Testis (tissue), 3 donors: ENCODE data around the gene GLS. TPM values are rescaled to one million over a fixed set of nuclear protein-coding genes. Genes with fewer than 3 reads are reported as not detected.

Source experiments
- DNase-seq: peaks from one replicate; pipeline ENCODE4 v3.0.0-alpha.2; 2019
- H3K27ac ChIP-seq, 2 donors: fragments of 200-600 bp; sonication (generic); one replicate each; pipeline ENCODE4 v1.5.1; 2019
- H3K27me3 ChIP-seq: fragments of 200-600 bp; sonication (generic); one replicate; pipeline ENCODE4 v1.5.1; 2019
- H3K36me3 ChIP-seq: fragments of 200-600 bp; sonication (generic); one replicate; pipeline ENCODE4 v1.5.1; 2017; ENCODE audit warnings: low read depth; ENCODE audit errors: missing control alignments
- H3K4me1 ChIP-seq: fragments of 200-600 bp; sonication (generic); one replicate; pipeline ENCODE4 v1.5.1; 2019
- H3K4me3 ChIP-seq, 2 donors: fragments of 200-600 bp; sonication (generic); one replicate each; pipeline ENCODE4 v1.5.1; 2017 to 2019
- H3K9me3 ChIP-seq: fragments of 200-600 bp; sonication (generic); one replicate; pipeline ENCODE4 v1.5.1; 2017
- CTCF ChIP-seq, 3 experiments: fragments of 450-650 bp in 2 of 3; fragments of 200-600 bp in 1 of 3; sonication (generic) in 1 of 3; IDR thresholded peaks; one replicate each; pipeline ENCODE4 v1.5.1; 2016 to 2019; ENCODE audit warnings: antibody characterized with exemption in 3 of 3, mild to moderate bottlenecking in 2 of 3, moderate library complexity in 1 of 3
- POLR2A ChIP-seq: fragments of 450-650 bp; IDR thresholded peaks from one replicate; pipeline ENCODE4 v1.6.1; 2017; ENCODE audit warnings: antibody characterized with exemption, mild to moderate bottlenecking, moderate library complexity
- WGBS, 2 donors: methylation state at CpG; one replicate each; pipeline ENCODE4 v1.1.5; 2018; 5-methylcytosine and 5-hydroxymethylcytosine counted together
- intact Hi-C: fragments of 100-400 bp; cut with DNase I; formaldehyde crosslinking; loops from one replicate; pipeline ENCODE4 v1.15.1; 2023; ENCODE audit warnings: low total_unique reads
- polyA plus RNA-seq: library from polyadenylated mRNA; stranded (reverse); fragments of 350-450 nt; fragmentation: Illumina TruSeq; extraction: RNeasy Lipid Tissue Mini Kit (QIAGEN cat#74804); gene quantifications from one replicate; pipeline ENCODE4 v1.2.3, GENCODE V29; 2014; ENCODE audit warnings: low read depth, low replicate concordance; ENCODE audit not compliant: insufficient read depth
- total RNA-seq, 2 donors: library from RNA; depleted of rRNA; stranded (reverse); fragments of >200 nt; gene quantifications; one replicate each; pipeline ENCODE4 v1.2.3, GENCODE V29; 2016

GLS gene
- total and polyA plus RNA-seq, 3 donors from 2014 or later, result 22.8 to 130 (median 77.7) TPM

- WGBS, 2 donors, result 88 to 89% methylated on average over 5 of the region's 5 CpGs
- no peaks in the 10 kb centered on the region for H3K27me3 ChIP-seq
- H3K9me3 ChIP-seq, result no peaks in the 10 kb centered on the region
- H3K4me3 ChIP-seq, result no peak overlapping the region
- TF ChIP-seq POLR2A, result no peak
- no peak for TF ChIP-seq CTCF (IDR thresholded peaks at IDR 0.05)
- DNase-seq, result no peak
- intact Hi-C loops, result no loop called here
- no peaks in the 10 kb centered on the region for H3K4me1 ChIP-seq
- no peaks in the 10 kb centered on the region for H3K36me3 ChIP-seq
- H3K27ac ChIP-seq, result no peak overlapping the region
Observed at GRCh38 chr2:190996947-190997346, 116.3 kb downstream of the GLS start.

GRCh38 chr2:190997526-190998113 is 117.0 kb downstream of the GLS start:
- intact Hi-C loops, result no loop called here
- H3K4me1 ChIP-seq, result no peaks in the 10 kb centered on the region
- H3K9me3 ChIP-seq, result no peaks in the 10 kb centered on the region
- TF ChIP-seq CTCF (IDR thresholded peaks at IDR 0.05), result no peak
- TF ChIP-seq POLR2A, result no peak
- no peak overlapping the region for H3K4me3 ChIP-seq
- 89 to 95% methylated on average over 8 of the region's 8 CpGs for whole genome bisulfite sequencing, 2 donors
- no peak overlapping the region for H3K27ac ChIP-seq
- no peaks in the 10 kb centered on the region for H3K36me3 ChIP-seq
- no peak for DNase-seq
- no peaks in the 10 kb centered on the region for H3K27me3 ChIP-seq

- Histone ChIP-seq H3K36me3 (no peaks in the 10 kb centered on the region), H3K9me3 (no peaks in the 10 kb centered on the region), H3K4me1 (no peaks in the 10 kb centered on the region), H3K4me3 (no peak overlapping the region), H3K27ac (no peak overlapping the region), H3K27me3 (no peaks in the 10 kb centered on the region)
- intact Hi-C loops, result no loop called here
- 90 to 91% methylated on average over 7 of the region's 7 CpGs for WGBS, 2 donors
- no peak for DNase-seq
- TF ChIP-seq POLR2A, result no peak
- no peak for TF ChIP-seq CTCF (IDR thresholded peaks at IDR 0.05)
Observed at GRCh38 chr2:190999058-190999457, 118.4 kb downstream of the GLS start.

GRCh38 chr2:190999949-191000665 is 119.5 kb downstream of the GLS start:
- Histone ChIP-seq H3K36me3 (no peaks in the 10 kb centered on the region), H3K9me3 (no peaks in the 10 kb centered on the region), H3K4me3 (no peak overlapping the region), H3K27me3 (no peaks in the 10 kb centered on the region), H3K27ac (no peak overlapping the region), H3K4me1 (no peaks in the 10 kb centered on the region)
- TF ChIP-seq CTCF (IDR thresholded peaks at IDR 0.05) (no peak), POLR2A (no peak)
- DNase-seq, result no peak
- WGBS, 2 donors, result 79 to 81% methylated on average over 9 of the region's 9 CpGs
- intact Hi-C loops, result no loop called here

- Histone ChIP-seq H3K27ac (no peak overlapping the region), H3K27me3 (no peaks in the 10 kb centered on the region), H3K9me3 (no peaks in the 10 kb centered on the region), H3K4me1 (no peaks in the 10 kb centered on the region), H3K4me3 (no peak overlapping the region), H3K36me3 (peaks cover 4% of the 10 kb centered on the region)
- intact Hi-C loops, result no loop called here
- no peak for TF ChIP-seq CTCF (IDR thresholded peaks at IDR 0.05)
- TF ChIP-seq POLR2A, result no peak
- 68 to 83% methylated on average over 2 of the region's 2 CpGs for WGBS, 2 donors
- no peak for DNase-seq
Observed at GRCh38 chr2:191001032-191001431, 120.4 kb downstream of the GLS start.
